DND-41 (cell line): ENCODE results near the gene TMEM151B.

Experiments used
- ATAC-seq: fragments of 200-7000 bp; cut with Tn5 transposase; 3 replicates; pipeline ENCODE4 v1.9.1; 2021; ENCODE audit warnings: low read depth; ENCODE audit not compliant: insufficient read depth
- DNase-seq: peaks from one replicate; pipeline ENCODE4 v3.0.0-alpha.2; 2020
- H2AFZ ChIP-seq: 2 replicates; pipeline ENCODE4 v1.6.0; 2012; ENCODE audit warnings: low read depth, low read length
- H3K27ac ChIP-seq: 2 replicates; pipeline ENCODE4 v1.5.1; 2012; ENCODE audit warnings: low read length, inconsistent platforms
- H3K27me3 ChIP-seq: fragments of 200-600 bp; sonication (generic); 2 replicates; pipeline ENCODE4 v1.6.0; 2012; ENCODE audit warnings: low read length, mild to moderate bottlenecking, inconsistent platforms; ENCODE audit not compliant: insufficient read depth, poor library complexity
- H3K36me3 ChIP-seq: 2 replicates; pipeline ENCODE4 v1.5.1; 2012; ENCODE audit warnings: low read length, inconsistent platforms; ENCODE audit not compliant: insufficient read depth
- H3K4me1 ChIP-seq: 2 replicates; pipeline ENCODE4 v1.5.1; 2012; ENCODE audit warnings: mild to moderate bottlenecking, low read length; ENCODE audit not compliant: insufficient read depth
- H3K4me2 ChIP-seq: 2 replicates; pipeline ENCODE4 v1.6.0; 2012; ENCODE audit warnings: mild to moderate bottlenecking, moderate library complexity, low read length, inconsistent platforms; ENCODE audit not compliant: insufficient read depth
- H3K4me3 ChIP-seq, 2 experiments: fragments of 200-600 bp in 1 of 2; shearing (Covaris generic) in 1 of 2; 2 replicates each; pipeline ENCODE4 v1.5.1; 2012 to 2016; ENCODE audit warnings: inconsistent platforms in 2 of 2, low read length in 2 of 2, mild to moderate bottlenecking in 2 of 2, low read depth in 1 of 2, moderate library complexity in 1 of 2
- H3K79me2 ChIP-seq: 2 replicates; pipeline ENCODE4 v1.6.0; 2012; ENCODE audit warnings: low read length, inconsistent platforms; ENCODE audit not compliant: insufficient read depth
- H3K9ac ChIP-seq: 2 replicates; pipeline ENCODE4 v1.6.0; 2012; ENCODE audit warnings: low read depth, mild to moderate bottlenecking, inconsistent platforms, low read length, moderate library complexity
- H3K9me3 ChIP-seq: 2 replicates; pipeline ENCODE4 v1.5.1; 2012; ENCODE audit warnings: low read length, moderate library complexity, mild to moderate bottlenecking, inconsistent platforms; ENCODE audit not compliant: insufficient read depth, severe bottlenecking
- H4K20me1 ChIP-seq: 2 replicates; pipeline ENCODE4 v1.6.0; 2012; ENCODE audit warnings: low read length; ENCODE audit not compliant: insufficient read depth
- CTCF ChIP-seq: IDR thresholded peaks from 2 replicates; pipeline ENCODE4 v1.5.1; 2012; ENCODE audit warnings: borderline replicate concordance, low read length, moderate library complexity, mild to moderate bottlenecking; ENCODE audit not compliant: poor library complexity, severe bottlenecking; ENCODE audit errors: extremely low read depth
- EZH2 ChIP-seq: IDR thresholded peaks from 3 replicates; pipeline ENCODE4 v1.6.1; 2012; ENCODE audit warnings: borderline replicate concordance, low read depth, mild to moderate bottlenecking, moderate library complexity, low read length, inconsistent platforms; ENCODE audit not compliant: severe bottlenecking

The TMEM151B gene

DNA sequence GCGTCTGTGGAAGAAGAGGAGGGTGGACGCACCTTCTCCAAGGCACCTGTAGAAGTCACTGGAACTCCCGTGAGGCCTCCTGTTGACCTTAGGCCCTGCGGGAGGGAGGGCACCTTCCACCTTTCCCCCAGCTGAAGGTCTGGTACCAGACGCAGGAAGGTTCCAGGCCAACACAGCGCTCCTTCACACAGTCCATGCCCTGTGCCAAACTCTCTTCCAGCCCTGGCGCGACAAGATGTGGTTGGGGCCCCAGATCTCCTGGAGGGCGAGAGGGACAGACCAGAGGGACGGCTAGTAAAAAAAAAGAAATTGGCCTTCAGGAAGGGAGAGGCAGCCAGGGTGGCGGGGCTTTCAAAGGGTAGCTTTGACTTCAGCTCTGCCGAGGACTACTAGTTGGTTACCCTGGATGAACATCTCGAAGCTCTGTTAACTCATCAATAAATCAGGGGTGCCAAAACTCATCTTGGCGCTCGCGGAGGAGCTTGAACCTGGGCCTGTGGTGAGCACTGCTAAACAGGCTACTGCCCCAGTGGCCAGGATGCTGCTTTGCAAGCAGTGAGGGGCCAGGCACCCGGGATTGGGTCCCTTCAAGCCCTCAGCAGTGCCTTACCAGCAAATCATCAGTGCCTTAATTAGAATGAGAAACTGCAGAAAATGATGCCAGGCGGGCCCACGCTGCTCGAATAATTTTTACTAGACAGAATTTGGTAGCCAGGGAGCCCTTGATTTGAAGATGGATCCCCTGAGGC, 28.0 kb downstream of the TMEM151B start:
- no peak overlapping the region for H3K27ac ChIP-seq
- no peak overlapping the region for H3K9ac ChIP-seq
- H3K4me1 ChIP-seq: no peaks in the 10 kb centered on the region
- no peaks in the 10 kb centered on the region for H3K27me3 ChIP-seq
- no peak overlapping the region for H3K4me2 ChIP-seq
- H3K9me3 ChIP-seq: no peaks in the 10 kb centered on the region
- H2AFZ ChIP-seq: no peak overlapping the region
- H3K36me3 ChIP-seq: peaks cover 32% of the 10 kb centered on the region
- H4K20me1 ChIP-seq: peaks cover 30% of the 10 kb centered on the region; the same call in 1 of the 2 replicates
- no peaks in the 10 kb centered on the region for H3K79me2 ChIP-seq
- no peak overlapping the region for H3K4me3 ChIP-seq
- TF ChIP-seq CTCF: no peak
- no peak for TF ChIP-seq EZH2
- peak; percentile 21; the same call in 1 of the 3 replicates for ATAC-seq
- DNase-seq: no peak

- H3K27ac ChIP-seq: no peak overlapping the region
- H3K4me1 ChIP-seq: no peaks in the 10 kb centered on the region
- H3K79me2 ChIP-seq: no peaks in the 10 kb centered on the region
- no peaks in the 10 kb centered on the region for H3K27me3 ChIP-seq
- no peak for DNase-seq
- H3K9me3 ChIP-seq: no peaks in the 10 kb centered on the region
- H3K4me3 ChIP-seq: no peak overlapping the region
- H3K36me3 ChIP-seq: peaks cover 38% of the 10 kb centered on the region
- peaks cover 31% of the 10 kb centered on the region for H4K20me1 ChIP-seq
- no peak overlapping the region for H2AFZ ChIP-seq
- no peak for ATAC-seq
- TF ChIP-seq EZH2 (no peak), CTCF (no peak)
- H3K4me2 ChIP-seq: no peak overlapping the region
- no peak overlapping the region for H3K9ac ChIP-seq
Observed at GRCh38 chr6:44298864-44299263, 28.6 kb downstream of the TMEM151B start.

- no peak overlapping the region for H2AFZ ChIP-seq
- peaks cover 34% of the 10 kb centered on the region for H4K20me1 ChIP-seq
- TF ChIP-seq EZH2 (no peak), CTCF (no peak)
- ATAC-seq (no peak), DNase-seq (no peak)
- no peak overlapping the region for H3K4me3 ChIP-seq
- no peak overlapping the region for H3K4me2 ChIP-seq
- no peak overlapping the region for H3K27ac ChIP-seq
- no peak overlapping the region for H3K9ac ChIP-seq
- H3K9me3 ChIP-seq: no peaks in the 10 kb centered on the region
- no peaks in the 10 kb centered on the region for H3K27me3 ChIP-seq
- peaks cover 53% of the 10 kb centered on the region for H3K36me3 ChIP-seq
- H3K79me2 ChIP-seq: no peaks in the 10 kb centered on the region
- no peaks in the 10 kb centered on the region for H3K4me1 ChIP-seq
Observed at GRCh38 chr6:44300292-44300823, 30.1 kb downstream of the TMEM151B start.
